Measurements from ENCODE around the gene AXIN1. TPM values are rescaled to one million over a fixed set of nuclear protein-coding genes. Genes with fewer than 3 reads are reported as not detected.
A peak's percentile ranks its signal among the peaks of the same experiment; 100 is the strongest.
"Not testable (repeated sequence)": the region's sequence is repeated elsewhere in the genome, so short reads cannot be mapped to it uniquely, and the experiment has no call there.

AXIN1 gene
- total RNA-seq, 2 donors from 2014 or later = 14.8 TPM

- ATAC-seq = no peak
- no peaks in the 10 kb centered on the region for H3K27me3 ChIP-seq
Observed at GRCh38 chr16:353404-354290, 1.1 kb upstream of the AXIN1 start.

GRCh38 chr16:351804-352520, 561 bp downstream of the AXIN1 start:
- 0% methylated on average over 6 to 37 of the region's 95 CpGs for WGBS, 2 donors
- intact Hi-C loops (cut with DNase I) = no loop called here
- H3K4me1 ChIP-seq = peaks cover 14% of the 10 kb centered on the region

More at GRCh38 chr16:353404-354290, 1.1 kb upstream of the AXIN1 start:
- 61 to 76% methylated on average over 11 to 22 of the region's 25 CpGs for WGBS, 2 donors
- H3K4me3 ChIP-seq = no peak overlapping the region
- no peak for DNase-seq
- H3K4me1 ChIP-seq = peaks cover 14% of the 10 kb centered on the region
- no peaks in the 10 kb centered on the region for H3K9me3 ChIP-seq
- intact Hi-C loops (cut with DNase I) = no loop called here
- no peaks in the 10 kb centered on the region for H3K36me3 ChIP-seq (replicated peaks in 1 of 2; ENCODE audit: insufficient read depth in 1 of 2, low read depth in 2 of 2)
- TF ChIP-seq POLR2A (IDR thresholded peaks at IDR 0.05) (no peak), CTCF (IDR thresholded peaks at IDR 0.05) (no peak)
- peak overlapping the region in 3 of 4 donors; percentile 8 to 71 (median 66) for H3K27ac ChIP-seq

GRCh38 chr16:350203-350602, 2.3 kb downstream of the AXIN1 start:
- Histone ChIP-seq H3K4me3 (no peak overlapping the region), H3K4me1 (peaks cover 14% of the 10 kb centered on the region), H3K36me3 (replicated peaks in 1 of 2; ENCODE audit: insufficient read depth in 1 of 2, low read depth in 2 of 2) (no peaks in the 10 kb centered on the region), H3K27me3 (no peaks in the 10 kb centered on the region), H3K9me3 (no peaks in the 10 kb centered on the region), H3K27ac (no peak overlapping the region)
- intact Hi-C loops (cut with DNase I) = no loop called here
- no peak for TF ChIP-seq POLR2A (IDR thresholded peaks at IDR 0.05)
- TF ChIP-seq CTCF (IDR thresholded peaks at IDR 0.05) = no peak
- 77 to 79% methylated on average over 8 of the region's 8 CpGs for WGBS, 2 donors
- ATAC-seq (no peak), DNase-seq (no peak)

More at GRCh38 chr16:351804-352520, 561 bp downstream of the AXIN1 start:
- H3K27ac ChIP-seq = peak overlapping the region; percentile 39 to 67 (median 56)
- no peaks in the 10 kb centered on the region for H3K27me3 ChIP-seq
- ATAC-seq (peak; percentile 34), DNase-seq (peak in 3 of 4 donors; percentile 28 to 50 (median 46))
- H3K36me3 ChIP-seq (replicated peaks in 1 of 2; ENCODE audit: insufficient read depth in 1 of 2, low read depth in 2 of 2) = no peaks in the 10 kb centered on the region
- TF ChIP-seq POLR2A (IDR thresholded peaks at IDR 0.05) (no peak), CTCF (IDR thresholded peaks at IDR 0.05) (no peak)
- H3K4me3 ChIP-seq = peak overlapping the region in 1 of 2 donors; percentile 53
- no peaks in the 10 kb centered on the region for H3K9me3 ChIP-seq

GRCh38 chr16:349211-349610, 3.3 kb downstream of the AXIN1 start:
- Histone ChIP-seq H3K27me3 (no peaks in the 10 kb centered on the region), H3K27ac (no peak overlapping the region), H3K9me3 (no peaks in the 10 kb centered on the region), H3K36me3 (replicated peaks in 1 of 2; ENCODE audit: insufficient read depth in 1 of 2, low read depth in 2 of 2) (no peaks in the 10 kb centered on the region), H3K4me3 (no peak overlapping the region), H3K4me1 (peaks cover 14% of the 10 kb centered on the region)
- no peak for TF ChIP-seq CTCF (IDR thresholded peaks at IDR 0.05)
- TF ChIP-seq POLR2A (IDR thresholded peaks at IDR 0.05) = no peak
- DNase-seq (no peak), ATAC-seq (no peak)
- WGBS, 2 donors = 85 to 91% methylated on average over 4 to 7 of the region's 7 CpGs
- intact Hi-C loops (cut with DNase I) = no loop called here

GRCh38 chr16:348495-348894, 4.0 kb downstream of the AXIN1 start:
- WGBS, 2 donors = 92 to 94% methylated on average over 6 to 10 of the region's 10 CpGs
- ATAC-seq = not testable (repeated sequence)

More at GRCh38 chr16:348495-348894, 4.0 kb downstream of the AXIN1 start:
- H3K36me3 ChIP-seq (replicated peaks in 1 of 2; ENCODE audit: insufficient read depth in 1 of 2, low read depth in 2 of 2); H3K9me3 ChIP-seq; H3K4me3 ChIP-seq; DNase-seq; H3K27me3 ChIP-seq; H3K27ac ChIP-seq; intact Hi-C loops (cut with DNase I): not testable (repeated sequence)
- peaks cover 12% of the 10 kb centered on the region for H3K4me1 ChIP-seq
